K562 (cell line): ENCODE data around the gene TXNDC9. TPM values are rescaled to one million over a fixed set of nuclear protein-coding genes. Genes with fewer than 3 reads are reported as not detected.
A peak's percentile ranks its signal among the peaks of the same experiment; 100 is the strongest.

Experiments used
- ATF7 ChIP-seq: fragments of 450-650 bp; IDR thresholded peaks from 2 replicates; pipeline ENCODE4 v1.7.1; 2014; ENCODE audit warnings: mild to moderate bottlenecking, moderate library complexity
- BACH1 ChIP-seq: fragments of 200-800 bp; sonication (Bioruptor generic); IDR thresholded peaks from 2 replicates; pipeline ENCODE4 v1.6.1; 2016; ENCODE audit warnings: missing genetic modification characterization, missing compliant biosample characterization
- BRD4 ChIP-seq: fragments of 200-600 bp; sonication (generic); IDR thresholded peaks from 2 replicates; pipeline ENCODE4 v1.6.1; 2017; ENCODE audit warnings: inconsistent platforms
- C11orf30 ChIP-seq: fragments of 450-650 bp; IDR thresholded peaks from 2 replicates; pipeline ENCODE4 v1.6.1; 2016; ENCODE audit warnings: low read depth, mild to moderate bottlenecking
- CUX1 ChIP-seq: fragments of 200-800 bp; sonication (Bioruptor generic); IDR thresholded peaks from 2 replicates; pipeline ENCODE4 v1.6.1; 2016; ENCODE audit warnings: missing genetic modification characterization, missing compliant biosample characterization
- HIVEP1 ChIP-seq: fragments of 250-450 bp; sonication (Bioruptor Pico); IDR thresholded peaks from 2 replicates; pipeline ENCODE4 v1.4.0; 2020; ENCODE audit warnings: mild to moderate bottlenecking
- HLTF ChIP-seq: fragments of 450-650 bp; IDR thresholded peaks from 2 replicates; pipeline ENCODE4 v1.6.1; 2016
- HNRNPH1 ChIP-seq: fragments of 200-400 bp; formaldehyde crosslinking; optimal IDR thresholded peaks from 2 replicates; pipeline ENCODE3; 2017; ENCODE audit warnings: low read depth, mild to moderate bottlenecking, low read length, moderate library complexity
- HSF4 ChIP-seq: fragments of 250-450 bp; sonication (Bioruptor Pico); IDR thresholded peaks from 2 replicates; pipeline ENCODE4 v2.1.2; 2022; ENCODE audit warnings: mild to moderate bottlenecking, moderate library complexity, borderline replicate concordance
- PHF21A ChIP-seq: fragments of 450-650 bp; IDR thresholded peaks from 2 replicates; pipeline ENCODE4 v1.6.1; 2017; ENCODE audit warnings: low read depth, borderline replicate concordance
- SMARCC2 ChIP-seq: fragments of 450-650 bp; IDR thresholded peaks from 2 replicates; pipeline ENCODE4 v1.6.1; 2017; ENCODE audit warnings: antibody characterized with exemption, moderate library complexity, mild to moderate bottlenecking, low read depth
- TEAD2 ChIP-seq: fragments of 450-650 bp; IDR thresholded peaks from 2 replicates; pipeline ENCODE4 v1.6.1; 2016; ENCODE audit warnings: missing genetic modification characterization, control low read depth, missing compliant biosample characterization
- ZNF311 ChIP-seq: fragments of 250-450 bp; sonication (Bioruptor Pico); IDR thresholded peaks from 2 replicates; pipeline ENCODE4 v1.4.0; 2020; ENCODE audit warnings: mild to moderate bottlenecking, moderate library complexity
- ZNF785 ChIP-seq: fragments of 250-450 bp; sonication (Bioruptor Pico); IDR thresholded peaks from 2 replicates; pipeline ENCODE4 v1.4.0; 2020; ENCODE audit warnings: mild to moderate bottlenecking
- ZSCAN32 ChIP-seq: fragments of 450-650 bp; formaldehyde crosslinking; IDR thresholded peaks from 2 replicates; pipeline ENCODE4 v1.4.0; 2020; ENCODE audit warnings: mild to moderate bottlenecking, moderate library complexity
- polyA plus RNA-seq, 8 experiments: library from polyadenylated mRNA; depleted of rRNA in 4 of 8; stranded (reverse) in 5 of 8; unstranded in 3 of 8; fragments of >200 nt; fragmentation: Nextera tagmentation in 2 of 8; fragmentation: Illumina TruSeq in 1 of 8; extraction: Ambion mirVana in 2 of 8; extraction: Trizol in 1 of 8; gene quantifications; 2 replicates each; pipeline versions ENCODE4 v1.2.1 to v1.2.3, GENCODE V29; 2011 to 2014; ENCODE audit warnings: inconsistent platforms in 1 of 8, missing spikeins in 1 of 8
- total RNA-seq, 7 experiments: library from RNA; depleted of rRNA in 6 of 7; stranded (reverse); fragments of >200 nt in 6 of 7; fragmentation: Illumina TruSeq in 2 of 7; extraction: Trizol in 2 of 7; gene quantifications; 2 replicates each; pipeline versions ENCODE4 v1.2.1 to v1.2.3, GENCODE V29; 2011 to 2021; ENCODE audit warnings: low replicate concordance in 1 of 7
- TF ChIP-seq, protein P1 (sequence below), 2 experiments: fragments of 450-650 bp in 1 of 2; sonication (generic) in 1 of 2; formaldehyde crosslinking in 1 of 2; IDR thresholded peaks in 1 of 2; conservative IDR thresholded peaks in 1 of 2; 2 replicates each; pipeline versions ENCODE4 v1.6.1 to v1.8.1; 2016 to 2023; ENCODE audit warnings: mild to moderate bottlenecking in 2 of 2, moderate library complexity in 2 of 2, inconsistent platforms in 1 of 2, missing genetic modification reagents in 1 of 2
- TF ChIP-seq, protein P2 (sequence below): IDR thresholded peaks from 2 replicates; pipeline ENCODE4 v1.6.1; 2012; ENCODE audit warnings: low read depth, low read length, improper control_type of control experiment, borderline replicate concordance
- TF ChIP-seq, protein P3 (sequence below): sonication (generic); formaldehyde crosslinking; IDR thresholded peaks from 2 replicates; pipeline ENCODE4 v1.4.0; 2020; ENCODE audit warnings: mild to moderate bottlenecking, missing genetic modification reagents

TXNDC9 gene
- total and polyA plus RNA-seq, 9 of the 15 experiments (the other 6 are each of a cell fraction or from before 2014, with no cell fraction given): 37.5 to 211 (median 65.5) TPM

- TF ChIP-seq CUX1 (CRISPR knock-in tag) (no peak), ATF7 (peak; percentile 50; the same call in 1 of the 2 replicates), ZSCAN32 (CRISPR knock-in tag) (no peak), BRD4 (no peak), TEAD2 (no peak), ZNF311 (CRISPR knock-in tag) (no peak), HNRNPH1 (no peak), SMARCC2 (no peak), HLTF (no peak), ZNF785 (CRISPR knock-in tag) (no peak), HSF4 (CRISPR knock-in tag) (no peak), C11orf30 (peak; percentile 51; the same call in 1 of the 2 replicates), BACH1 (tag) (no peak), HIVEP1 (CRISPR knock-in tag) (no peak), PHF21A (no peak)
- TF ChIP-seq, protein P1, sequence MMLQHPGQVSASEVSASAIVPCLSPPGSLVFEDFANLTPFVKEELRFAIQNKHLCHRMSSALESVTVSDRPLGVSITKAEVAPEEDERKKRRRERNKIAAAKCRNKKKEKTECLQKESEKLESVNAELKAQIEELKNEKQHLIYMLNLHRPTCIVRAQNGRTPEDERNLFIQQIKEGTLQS (IDR thresholded peaks at IDR 0.05): no peak
- TF ChIP-seq, protein P1 (CRISPR knock-in tag; conservative IDR thresholded peaks at IDR 0.05): peak; percentile 73; the same call in 1 of the 2 replicates
- TF ChIP-seq, protein P2, sequence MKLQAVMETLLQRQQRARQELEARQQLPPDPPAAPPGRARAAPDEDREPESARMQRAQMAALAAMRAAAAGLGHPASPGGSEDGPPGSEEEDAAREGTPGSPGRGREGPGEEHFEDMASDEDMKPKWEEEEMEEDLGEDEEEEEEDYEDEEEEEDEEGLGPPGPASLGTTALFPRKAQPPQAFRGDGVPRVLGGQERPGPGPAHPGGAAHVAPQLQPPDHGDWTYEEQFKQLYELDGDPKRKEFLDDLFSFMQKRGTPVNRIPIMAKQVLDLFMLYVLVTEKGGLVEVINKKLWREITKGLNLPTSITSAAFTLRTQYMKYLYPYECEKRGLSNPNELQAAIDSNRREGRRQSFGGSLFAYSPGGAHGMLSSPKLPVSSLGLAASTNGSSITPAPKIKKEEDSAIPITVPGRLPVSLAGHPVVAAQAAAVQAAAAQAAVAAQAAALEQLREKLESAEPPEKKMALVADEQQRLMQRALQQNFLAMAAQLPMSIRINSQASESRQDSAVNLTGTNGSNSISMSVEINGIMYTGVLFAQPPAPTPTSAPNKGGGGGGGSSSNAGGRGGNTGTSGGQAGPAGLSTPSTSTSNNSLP: no peak
- TF ChIP-seq, protein P3, sequence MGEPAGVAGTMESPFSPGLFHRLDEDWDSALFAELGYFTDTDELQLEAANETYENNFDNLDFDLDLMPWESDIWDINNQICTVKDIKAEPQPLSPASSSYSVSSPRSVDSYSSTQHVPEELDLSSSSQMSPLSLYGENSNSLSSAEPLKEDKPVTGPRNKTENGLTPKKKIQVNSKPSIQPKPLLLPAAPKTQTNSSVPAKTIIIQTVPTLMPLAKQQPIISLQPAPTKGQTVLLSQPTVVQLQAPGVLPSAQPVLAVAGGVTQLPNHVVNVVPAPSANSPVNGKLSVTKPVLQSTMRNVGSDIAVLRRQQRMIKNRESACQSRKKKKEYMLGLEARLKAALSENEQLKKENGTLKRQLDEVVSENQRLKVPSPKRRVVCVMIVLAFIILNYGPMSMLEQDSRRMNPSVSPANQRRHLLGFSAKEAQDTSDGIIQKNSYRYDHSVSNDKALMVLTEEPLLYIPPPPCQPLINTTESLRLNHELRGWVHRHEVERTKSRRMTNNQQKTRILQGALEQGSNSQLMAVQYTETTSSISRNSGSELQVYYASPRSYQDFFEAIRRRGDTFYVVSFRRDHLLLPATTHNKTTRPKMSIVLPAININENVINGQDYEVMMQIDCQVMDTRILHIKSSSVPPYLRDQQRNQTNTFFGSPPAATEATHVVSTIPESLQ (CRISPR knock-in tag): no peak
Measured at GRCh38 chr2:99337113-99338028, 1.2 kb upstream of the TXNDC9 start, which contains the start of gene EIF5B (continued).
